GM10266 (cell line): Measurements from ENCODE around the gene ABCC9.

Experiments
- DNase-seq: peaks from one replicate; pipeline ENCODE4 v3.0.0; 2012; ENCODE audit errors: extremely low spot score
- TF ChIP-seq, protein P1 (sequence below): IDR thresholded peaks from 2 replicates; pipeline ENCODE4 v1.5.1; 2012; ENCODE audit warnings: mild to moderate bottlenecking, low read depth; ENCODE audit not compliant: control insufficient read depth, insufficient read depth; ENCODE audit errors: missing control alignments

Gene ABCC9

DNA sequence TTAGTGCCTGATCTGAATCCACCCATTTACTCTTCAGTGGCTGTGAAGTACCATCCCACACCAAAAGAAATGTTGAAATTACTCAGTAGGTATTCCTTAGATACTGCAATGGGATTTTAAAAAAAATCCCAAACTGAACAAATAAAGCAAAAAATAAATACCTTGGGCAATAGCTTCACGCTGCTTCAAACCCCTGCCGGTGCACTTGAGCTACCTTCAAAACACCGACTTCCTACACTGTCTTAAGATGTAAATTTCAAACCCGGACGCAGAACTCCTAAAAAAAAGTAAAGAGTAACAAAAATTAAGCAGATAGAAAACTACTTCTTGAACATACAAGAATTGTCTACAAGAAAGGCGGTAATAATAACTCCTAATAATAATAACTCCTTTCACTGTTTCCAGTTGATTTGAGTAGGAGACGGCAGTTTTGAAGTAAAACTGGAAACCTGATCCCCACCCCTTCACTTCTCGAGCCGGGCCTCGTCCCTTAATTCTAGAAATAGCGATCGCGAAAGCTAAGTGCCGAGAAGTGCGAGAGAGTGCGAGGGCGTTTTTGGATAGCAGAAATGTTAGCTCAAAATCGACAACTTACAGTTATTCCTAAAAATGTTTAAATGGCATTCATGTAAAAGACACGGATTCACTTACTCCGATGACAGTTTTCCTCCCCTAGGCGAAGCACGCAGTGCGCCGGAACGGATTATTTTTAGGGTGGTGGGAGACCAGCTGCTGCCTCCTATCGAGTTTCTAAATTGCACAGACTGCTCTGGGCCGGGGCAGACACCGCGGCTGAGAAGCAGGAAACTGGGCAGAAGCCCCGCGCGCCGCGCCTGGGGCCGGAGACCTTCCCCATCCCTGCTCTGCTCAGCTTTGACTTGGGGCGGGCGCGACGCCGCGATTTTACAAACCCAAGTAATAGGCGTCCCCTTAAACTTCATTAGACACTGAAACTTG is at the start of gene ABCC9:
TSS of gene ABCC9 (minus strand) at position 878 of the 957 bp plus-strand sequence. CDS start 4,752 bp downstream, outside the sequence.
- DNase-seq, result no peak
- TF ChIP-seq, protein P1, sequence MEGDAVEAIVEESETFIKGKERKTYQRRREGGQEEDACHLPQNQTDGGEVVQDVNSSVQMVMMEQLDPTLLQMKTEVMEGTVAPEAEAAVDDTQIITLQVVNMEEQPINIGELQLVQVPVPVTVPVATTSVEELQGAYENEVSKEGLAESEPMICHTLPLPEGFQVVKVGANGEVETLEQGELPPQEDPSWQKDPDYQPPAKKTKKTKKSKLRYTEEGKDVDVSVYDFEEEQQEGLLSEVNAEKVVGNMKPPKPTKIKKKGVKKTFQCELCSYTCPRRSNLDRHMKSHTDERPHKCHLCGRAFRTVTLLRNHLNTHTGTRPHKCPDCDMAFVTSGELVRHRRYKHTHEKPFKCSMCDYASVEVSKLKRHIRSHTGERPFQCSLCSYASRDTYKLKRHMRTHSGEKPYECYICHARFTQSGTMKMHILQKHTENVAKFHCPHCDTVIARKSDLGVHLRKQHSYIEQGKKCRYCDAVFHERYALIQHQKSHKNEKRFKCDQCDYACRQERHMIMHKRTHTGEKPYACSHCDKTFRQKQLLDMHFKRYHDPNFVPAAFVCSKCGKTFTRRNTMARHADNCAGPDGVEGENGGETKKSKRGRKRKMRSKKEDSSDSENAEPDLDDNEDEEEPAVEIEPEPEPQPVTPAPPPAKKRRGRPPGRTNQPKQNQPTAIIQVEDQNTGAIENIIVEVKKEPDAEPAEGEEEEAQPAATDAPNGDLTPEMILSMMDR, result no peak

DNA sequence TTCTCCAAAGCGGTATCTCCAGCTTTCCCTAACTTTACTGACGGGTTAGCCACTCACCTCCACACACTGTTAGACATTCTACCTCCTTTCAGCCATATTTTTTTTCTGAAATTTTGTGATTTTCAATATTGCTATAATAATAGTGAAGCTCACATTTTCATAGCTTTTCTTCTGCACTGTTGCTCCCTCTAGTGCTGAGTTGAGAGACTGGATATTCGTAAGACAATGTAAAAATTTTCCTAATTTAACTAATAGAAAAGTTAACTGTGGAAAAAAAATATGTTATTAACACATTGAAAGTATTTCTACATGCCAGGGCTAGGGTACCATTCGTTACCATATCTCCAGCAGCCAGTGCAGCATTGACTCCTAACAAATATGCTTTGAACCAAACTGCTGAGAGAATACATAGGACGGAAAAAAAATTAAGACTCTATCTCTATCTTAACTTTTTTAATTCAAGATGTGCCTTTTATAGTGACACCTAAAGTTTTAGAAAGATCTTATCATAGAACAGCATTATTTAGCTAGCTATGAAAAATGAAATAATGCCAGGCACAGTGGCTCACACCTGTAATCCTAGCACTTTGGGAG is 48.7 kb upstream of the ABCC9 start:
- TF ChIP-seq, protein P1, result peak; percentile 18
- no peak for DNase-seq

DNA sequence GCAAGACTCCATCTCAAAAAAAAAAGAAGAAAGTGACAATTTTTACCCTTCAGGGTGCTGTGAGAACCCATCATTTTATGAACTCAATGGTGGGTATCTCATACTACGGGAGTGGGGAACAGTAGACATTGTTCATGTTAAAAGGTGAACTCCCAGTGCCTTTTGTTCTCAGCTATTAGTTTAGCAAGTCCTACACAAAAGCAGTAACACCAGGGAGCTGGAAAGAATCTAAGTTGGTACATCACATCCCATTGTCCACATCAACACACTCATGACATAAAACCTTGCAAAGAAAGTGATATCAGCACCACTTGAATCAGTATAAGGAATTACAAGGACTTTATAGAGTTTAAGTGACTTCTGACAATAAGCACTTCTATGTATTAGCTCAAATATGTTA is 47.4 kb upstream of the ABCC9 start:
- TF ChIP-seq, protein P1, result no peak
- DNase-seq, result no peak

DNA sequence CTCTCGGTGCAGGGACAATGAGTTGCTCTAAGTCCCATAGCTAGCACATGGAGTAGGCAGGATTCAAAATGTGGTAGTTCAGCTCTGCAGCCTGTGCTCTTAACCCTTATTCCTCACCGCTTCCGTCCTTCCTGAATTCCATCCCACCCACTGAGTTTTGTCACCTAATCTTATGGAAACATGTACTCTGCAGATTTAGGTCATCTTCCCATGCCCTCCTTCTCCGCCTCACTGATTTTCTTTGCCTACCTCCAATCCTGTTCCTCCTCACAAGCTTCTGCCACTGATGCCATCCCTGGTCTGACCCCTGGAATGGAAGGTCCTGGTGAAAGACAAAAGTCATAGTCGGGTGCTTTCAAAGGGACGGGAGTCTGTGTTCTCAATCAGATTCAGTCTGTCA is 46.5 kb upstream of the ABCC9 start:
- DNase-seq, result no peak
- TF ChIP-seq, protein P1, result no peak

DNA sequence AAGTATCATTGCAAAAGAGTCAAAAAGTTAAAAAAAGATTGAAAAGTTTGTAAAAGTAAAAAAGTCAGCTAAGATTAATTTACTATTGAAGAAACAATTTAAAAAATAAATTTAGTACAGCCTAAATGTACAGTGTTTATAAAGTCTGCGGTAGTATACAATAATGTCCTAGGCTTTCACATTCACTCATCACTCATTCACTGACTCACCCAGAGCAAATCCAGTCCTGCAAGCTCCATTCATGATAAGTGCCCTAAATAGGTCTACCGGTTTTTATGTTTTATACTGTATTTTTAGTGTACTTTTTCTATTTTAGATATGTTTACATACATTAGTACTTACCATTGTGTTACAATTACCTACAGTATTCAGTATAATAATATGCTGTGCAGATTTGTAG is 43.9 kb upstream of the ABCC9 start:
- DNase-seq, result no peak
- TF ChIP-seq, protein P1, result no peak

DNA sequence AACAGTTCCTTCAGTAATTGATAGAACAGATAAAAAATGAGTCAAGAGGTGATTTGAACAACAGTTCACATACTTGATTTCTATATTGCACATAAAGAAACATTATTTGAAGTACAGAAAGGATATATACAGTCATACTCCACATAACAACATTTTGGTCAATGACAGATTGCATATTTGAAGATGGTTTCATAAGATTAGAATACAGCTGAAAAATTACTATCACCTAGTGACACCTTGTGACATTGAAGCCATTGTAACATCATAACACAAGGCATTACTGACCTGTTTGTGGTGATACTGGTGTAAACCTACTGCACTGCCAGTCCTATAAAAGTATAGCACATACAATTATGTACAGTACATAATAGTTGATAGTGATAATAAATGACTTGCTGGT is 43.1 kb upstream of the ABCC9 start:
- TF ChIP-seq, protein P1, result no peak
- DNase-seq, result no peak

DNA sequence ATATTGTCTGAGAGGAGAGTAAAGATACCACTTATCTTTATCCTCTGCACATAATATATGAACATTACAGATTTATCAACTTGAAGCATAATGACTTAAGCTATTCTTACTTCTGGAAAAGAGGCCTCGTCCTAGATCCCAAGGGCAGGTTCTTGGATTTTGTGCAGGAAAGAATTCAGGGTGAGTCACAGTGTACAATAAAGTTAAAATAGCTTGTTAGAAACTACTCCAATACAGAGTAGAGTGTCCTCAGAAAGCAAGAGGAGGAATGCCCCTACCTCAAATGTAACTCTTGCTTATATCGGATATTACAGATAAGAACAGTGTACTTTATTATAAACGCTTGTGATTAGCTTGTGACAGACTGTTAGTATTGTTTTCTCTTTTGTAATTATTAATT is 41.9 kb upstream of the ABCC9 start:
- TF ChIP-seq, protein P1, result no peak

More for the DNA sequence above, 41.9 kb upstream of the ABCC9 start:
- DNase-seq, result no peak
